Forelimb muscle (tissue), 1 donor: ENCODE measurements around the gene PRDM11. TPM values are rescaled to one million over a fixed set of nuclear protein-coding genes. Genes with fewer than 3 reads are reported as not detected.

Source experiments
- DNase-seq: peaks from one replicate; pipeline ENCODE4 v3.0.0-alpha.2; 2013; ENCODE audit warnings: low read depth
- polyA plus RNA-seq: library from polyadenylated mRNA; unstranded; fragments of 120-200 nt; gene quantifications from one replicate; pipeline ENCODE4 v1.2.1, GENCODE V29; 2013; ENCODE audit not compliant: insufficient read length

Gene PRDM11
- polyA plus RNA-seq, 1 donor = 27.1 TPM

DNA sequence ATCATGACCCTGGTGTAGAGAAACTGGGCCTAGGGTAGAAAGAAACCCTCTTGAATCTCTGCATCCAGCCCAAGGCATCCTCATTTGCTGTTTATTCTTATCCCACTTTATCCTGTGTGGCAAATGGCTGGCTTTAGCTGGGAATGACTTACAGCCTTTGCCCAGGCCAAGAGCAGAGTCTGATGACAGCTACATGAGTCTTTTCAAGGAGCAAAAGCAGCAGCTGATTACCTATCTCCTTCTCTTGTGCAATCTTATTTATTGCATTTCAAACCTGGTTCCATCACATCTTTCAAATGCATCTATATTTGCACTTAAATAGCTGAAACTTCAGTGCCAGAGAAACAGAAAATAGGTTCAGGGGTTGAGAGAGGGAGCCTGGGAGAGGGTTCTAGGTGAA lies 113.6 kb downstream of the PRDM11 start:
- DNase-seq = no peak

DNA sequence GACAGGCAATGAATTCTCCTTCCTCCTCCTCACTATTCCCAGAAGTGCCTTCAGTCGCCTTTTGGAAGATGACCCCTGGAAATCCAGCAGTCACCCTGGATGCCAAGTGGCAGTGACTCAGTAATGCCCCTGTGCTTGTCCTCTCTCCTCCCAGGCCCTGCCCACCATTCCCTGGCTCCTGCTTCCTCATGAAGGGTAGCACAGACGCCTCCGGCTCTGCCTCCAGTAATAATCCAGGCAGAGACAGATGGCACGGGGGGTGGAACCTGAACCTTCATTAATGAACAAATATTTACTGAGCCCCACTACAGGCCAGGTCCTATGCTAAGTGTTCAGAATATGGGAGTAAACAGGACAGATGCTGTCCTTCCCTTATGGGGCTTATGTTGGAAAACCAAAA lies 116.5 kb downstream of the PRDM11 start:
- DNase-seq = no peak

DNA sequence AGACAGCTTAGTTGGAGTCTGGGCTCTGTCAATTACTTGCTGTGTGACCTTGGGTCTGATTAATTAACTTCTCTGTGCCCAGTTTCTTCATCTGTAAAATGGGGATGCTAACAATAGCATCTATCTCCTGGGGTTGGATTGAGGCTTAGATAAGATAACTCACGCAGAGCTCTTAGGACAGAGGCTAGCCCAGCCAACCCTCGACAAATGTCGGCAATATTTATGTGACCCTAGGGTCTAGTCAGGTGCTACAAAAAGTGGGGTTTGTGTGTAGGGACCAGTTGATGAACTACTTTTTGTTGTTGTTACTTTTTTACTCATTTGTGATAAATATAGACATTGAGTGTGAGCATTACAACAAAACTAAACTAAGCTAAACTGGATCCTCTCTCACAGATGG lies 117.3 kb downstream of the PRDM11 start:
- no peak for DNase-seq

DNA sequence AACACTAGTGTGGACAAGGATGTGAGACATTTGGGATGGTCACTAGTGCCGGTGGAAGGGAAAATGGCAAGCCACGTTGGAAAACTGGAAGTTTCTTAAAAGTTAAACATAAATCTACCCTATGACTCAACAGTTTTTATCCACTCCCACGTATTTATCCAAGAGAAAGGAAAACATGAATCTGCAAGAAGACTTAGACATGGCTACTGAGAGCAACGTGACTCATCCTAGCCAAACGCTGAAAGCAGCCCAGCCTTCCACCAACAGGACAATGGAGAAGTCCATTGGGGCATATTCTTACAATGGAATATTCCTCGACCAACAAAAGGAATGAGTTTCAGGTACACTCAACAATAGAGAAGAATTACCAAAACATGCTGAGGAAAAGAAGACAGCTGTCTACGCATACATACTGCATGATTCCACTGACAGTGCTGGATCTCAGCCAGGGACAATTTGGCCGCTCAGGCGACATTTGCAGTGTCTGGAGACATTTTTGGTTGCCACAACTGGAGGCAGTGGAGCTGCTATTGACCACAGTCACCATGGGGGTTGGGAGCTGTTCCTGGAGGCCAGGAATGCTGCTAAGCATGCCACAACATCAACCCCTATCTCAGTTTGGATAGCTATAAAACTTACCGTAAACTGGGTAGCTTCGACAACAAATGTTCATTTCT lies 118.5 kb downstream of the PRDM11 start:
- no peak for DNase-seq

DNA sequence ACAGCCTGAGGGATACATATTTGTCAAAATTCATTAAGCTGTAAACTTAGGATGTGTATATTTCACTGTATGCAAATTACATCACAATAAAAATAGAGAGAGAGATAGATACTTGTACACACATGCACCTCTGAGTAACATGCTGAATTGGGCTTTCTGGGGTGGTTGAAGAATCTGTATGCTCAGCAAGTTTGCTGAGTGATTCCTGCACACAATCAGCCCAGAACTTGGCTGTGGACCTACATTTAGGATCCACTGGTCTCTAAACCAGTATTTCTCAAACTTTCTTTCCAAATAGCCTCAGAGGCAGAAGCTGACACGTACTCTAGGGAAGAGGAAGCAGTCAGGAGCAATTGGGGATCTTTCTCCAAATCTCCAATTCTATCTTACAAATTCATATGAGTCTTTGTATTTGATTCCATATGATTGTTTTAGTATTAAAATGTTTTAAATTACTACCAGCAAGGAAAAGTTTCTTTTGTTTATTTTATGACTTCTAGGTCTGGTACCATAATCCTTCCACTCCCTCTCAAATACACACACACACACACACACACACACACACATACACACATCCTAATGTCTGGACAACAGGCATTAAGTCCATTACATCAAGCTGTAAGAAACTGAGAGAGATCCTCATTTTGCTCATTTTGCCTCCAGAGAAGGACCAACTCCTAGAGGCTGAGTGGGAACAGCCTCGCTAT lies 119.7 kb downstream of the PRDM11 start:
- no peak for DNase-seq

DNA sequence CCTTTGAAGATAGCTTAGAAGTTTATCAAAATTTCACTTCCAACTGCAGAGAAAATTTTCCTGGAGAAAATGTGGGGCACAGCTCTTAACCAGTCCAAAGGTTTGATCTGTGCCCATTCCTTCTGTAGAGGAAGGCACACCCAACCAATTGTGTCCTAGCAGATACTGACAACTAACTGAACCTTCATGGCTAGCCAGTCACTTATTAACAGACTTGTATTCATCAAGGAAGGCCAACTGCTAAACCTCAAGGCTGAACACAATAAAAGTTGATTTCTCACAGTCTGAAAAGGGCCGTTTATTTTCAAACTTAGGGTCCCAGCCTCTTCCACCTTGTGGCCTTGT lies 120.2 kb downstream of the PRDM11 start:
- no peak for DNase-seq

DNA sequence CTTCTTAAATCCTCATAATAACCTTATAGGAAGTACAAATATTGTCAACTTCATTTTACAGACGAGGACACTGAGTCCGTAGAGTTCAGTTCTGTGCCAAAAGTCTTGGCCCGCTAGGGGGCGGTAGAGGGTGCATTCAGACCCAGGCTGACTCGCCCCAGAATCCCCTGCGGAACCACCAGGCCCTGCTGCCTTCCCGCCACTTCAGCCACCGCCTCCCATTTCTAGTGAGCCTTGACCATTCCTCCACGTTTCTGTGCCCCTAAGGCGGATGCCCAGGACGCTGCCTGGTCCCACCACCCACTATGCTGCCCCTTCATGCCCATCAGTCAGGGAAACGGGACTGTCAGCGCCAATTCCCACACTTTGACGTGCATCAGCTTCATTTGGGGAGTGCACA lies 120.6 kb downstream of the PRDM11 start:
- no peak for DNase-seq

DNA sequence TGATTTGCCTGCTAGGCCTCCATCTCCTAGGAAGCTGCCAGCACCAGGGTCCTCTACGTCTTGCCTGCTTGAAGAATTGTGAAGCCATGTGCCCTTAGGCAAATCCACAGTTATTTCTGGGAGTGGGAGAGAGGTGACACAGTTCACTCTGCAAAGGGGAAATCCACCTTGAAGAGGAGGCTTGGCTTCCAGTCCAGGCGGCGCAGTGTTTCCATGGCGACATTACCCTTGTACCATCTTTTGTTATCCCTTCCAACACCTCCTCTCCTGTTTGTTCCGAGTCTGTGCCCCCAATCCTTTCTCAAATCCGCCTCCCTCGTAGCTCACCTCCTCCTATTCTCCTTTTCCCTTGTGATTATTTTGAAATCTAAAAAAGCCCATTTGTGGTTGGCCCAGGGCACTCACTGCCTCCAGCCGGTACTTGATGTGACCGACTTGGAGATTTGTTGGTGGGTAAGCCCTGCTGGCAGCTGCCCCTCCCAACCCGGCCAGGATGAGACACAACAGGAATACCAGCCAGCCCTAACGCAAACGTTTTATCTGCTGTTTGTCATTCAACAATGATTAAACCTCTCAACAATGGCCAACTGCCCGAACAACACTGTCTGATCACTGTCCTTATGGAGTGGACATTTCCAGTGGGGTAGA lies 121.3 kb downstream of the PRDM11 start:
- no peak for DNase-seq

DNA sequence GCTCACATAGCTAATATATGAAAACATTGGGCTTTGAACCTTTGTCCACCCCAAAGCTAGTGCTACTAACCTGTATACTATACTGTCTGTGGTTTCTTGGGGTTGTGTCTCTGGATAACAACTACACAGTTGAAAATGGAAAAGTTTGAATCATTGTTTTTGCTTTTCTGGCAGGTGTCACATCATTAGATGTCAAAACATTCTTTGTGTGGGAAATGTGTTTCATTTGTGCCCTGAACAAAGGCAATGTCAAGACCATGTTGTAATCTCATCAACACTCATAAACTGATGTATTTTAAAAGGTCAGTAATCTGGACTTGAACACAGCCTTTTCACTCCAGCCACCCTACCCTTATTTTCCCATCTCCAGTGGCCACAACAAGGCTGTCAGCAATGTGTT lies 123.2 kb downstream of the PRDM11 start:
- DNase-seq = no peak

DNA sequence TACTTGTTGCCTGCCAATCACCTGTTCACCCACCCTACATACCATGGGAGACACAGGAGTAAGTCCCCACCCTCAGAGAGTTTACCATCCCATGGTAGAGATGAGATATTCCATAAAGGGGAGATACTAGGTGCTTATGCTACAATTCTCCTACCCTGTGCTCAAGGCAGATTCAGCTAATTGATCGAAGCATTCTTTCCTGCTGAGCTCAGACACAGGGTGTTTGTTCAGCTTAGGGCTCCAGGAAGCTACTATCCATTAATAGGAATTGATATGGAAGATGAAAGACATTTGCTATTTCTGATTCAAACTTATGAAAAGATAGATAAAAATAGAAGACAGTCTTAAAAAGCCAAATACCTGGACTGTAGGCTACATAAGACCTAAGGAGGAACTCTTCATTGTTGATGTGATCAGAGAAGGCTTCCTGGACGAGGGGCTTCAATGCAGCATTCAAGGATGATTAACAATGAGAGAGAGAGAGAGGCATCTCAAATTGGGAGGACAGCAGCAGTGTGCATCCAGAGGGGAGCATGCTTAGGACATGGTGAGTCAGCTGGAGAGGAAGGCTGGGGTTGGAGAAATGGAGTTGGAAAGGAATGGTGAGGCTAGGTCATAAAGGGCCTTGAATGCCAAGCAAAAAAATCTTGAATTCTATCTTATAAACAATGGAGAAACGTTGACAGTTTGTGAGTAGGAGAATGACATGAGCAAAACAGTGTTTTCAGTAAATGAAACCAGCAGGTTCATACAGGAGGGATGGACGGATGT lies 124.7 kb downstream of the PRDM11 start:
- no peak for DNase-seq

DNA sequence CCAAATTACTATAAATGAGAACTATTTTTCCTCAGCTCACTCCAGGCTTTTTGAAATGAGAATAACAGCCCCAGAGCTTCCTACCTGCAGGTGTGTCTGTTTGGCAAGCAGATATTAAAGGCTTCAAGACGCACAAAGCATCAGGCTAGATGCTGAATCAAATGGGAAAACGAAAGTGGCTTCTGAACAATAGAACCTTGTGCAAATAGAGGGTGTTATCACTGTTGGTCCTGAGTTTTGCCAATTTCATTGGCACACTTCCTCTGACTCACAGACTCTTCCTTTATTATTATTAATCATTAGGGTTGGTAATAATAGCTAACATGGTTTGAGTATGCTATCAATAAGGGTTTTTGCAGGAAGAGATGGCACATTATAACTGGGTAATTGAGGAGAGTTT lies 126.3 kb downstream of the PRDM11 start:
- no peak for DNase-seq

DNA sequence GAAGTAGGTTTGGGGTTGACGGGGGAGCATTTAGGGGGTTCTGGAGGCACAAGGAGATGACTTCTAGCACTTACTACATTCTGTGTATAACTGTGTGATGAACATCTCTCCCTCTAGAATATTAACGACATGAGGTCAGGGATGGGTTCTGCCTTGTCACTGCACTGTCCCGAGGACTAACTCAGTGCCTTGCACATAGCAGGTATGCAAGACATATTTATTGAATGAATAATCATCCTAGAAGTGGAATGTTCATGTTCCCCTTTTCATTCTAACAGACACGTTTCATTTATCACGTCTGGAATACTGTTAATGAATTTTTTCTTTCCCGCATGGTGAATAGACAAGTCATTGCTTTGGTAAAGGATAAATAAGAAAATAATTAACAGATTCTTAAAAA lies 127.1 kb downstream of the PRDM11 start:
- DNase-seq = no peak

DNA sequence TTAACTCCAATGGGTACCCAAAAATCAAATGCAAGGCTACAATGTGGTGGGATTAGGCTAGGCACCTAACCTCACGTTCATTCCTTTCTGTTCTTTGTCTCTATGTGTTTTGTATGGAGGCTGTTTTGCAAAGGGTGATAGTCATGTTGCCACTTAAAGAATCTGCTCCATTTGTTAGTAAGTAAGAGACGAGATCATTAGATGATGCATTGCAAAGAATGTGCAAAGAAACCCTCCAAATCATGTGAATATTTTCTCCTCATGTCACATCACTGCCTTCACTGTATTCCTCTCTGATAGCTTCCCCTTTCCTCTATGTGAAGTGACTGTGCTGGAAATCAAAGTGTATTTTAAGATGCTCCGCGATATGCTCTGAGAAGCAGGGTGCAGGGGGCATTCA lies 127.8 kb downstream of the PRDM11 start:
- DNase-seq = no peak

DNA sequence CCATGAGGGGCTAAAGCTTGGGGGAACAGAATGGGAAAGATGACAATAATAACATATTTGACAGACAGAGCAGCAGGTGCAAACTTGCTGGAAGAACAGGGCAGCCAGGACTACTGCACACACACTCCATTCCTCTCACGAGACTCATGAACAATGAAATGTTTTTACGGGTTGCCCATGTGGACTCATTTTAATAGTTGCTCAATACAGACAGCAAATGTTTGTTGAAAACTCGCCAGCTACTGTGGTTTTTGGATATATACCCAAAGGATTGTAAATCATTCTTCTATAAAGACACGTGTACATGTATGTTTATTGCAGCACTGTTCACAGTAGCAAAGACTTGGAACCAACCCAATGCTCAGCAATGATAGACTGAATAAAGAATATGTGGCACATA lies 129.4 kb downstream of the PRDM11 start:
- DNase-seq = no peak

DNA sequence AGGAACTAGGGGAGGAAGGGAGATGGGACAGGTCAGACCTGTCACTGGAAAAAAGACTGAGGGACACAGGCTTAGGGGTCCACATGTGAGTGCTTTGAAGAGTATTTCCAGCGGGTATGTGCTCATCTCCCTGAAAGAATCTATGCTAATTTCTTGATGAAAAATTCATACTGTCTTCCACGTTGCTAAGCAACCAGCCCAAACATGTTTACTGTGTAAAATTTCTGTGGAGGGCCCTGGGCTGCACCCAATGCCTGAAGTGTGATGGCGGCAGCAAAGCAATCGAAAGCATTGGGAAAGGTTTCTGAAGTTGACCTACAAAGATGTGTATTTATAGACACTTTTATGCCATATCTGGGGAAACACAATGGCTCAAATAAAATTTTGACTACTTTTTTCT lies 132.3 kb downstream of the PRDM11 start:
- DNase-seq = no peak

DNA sequence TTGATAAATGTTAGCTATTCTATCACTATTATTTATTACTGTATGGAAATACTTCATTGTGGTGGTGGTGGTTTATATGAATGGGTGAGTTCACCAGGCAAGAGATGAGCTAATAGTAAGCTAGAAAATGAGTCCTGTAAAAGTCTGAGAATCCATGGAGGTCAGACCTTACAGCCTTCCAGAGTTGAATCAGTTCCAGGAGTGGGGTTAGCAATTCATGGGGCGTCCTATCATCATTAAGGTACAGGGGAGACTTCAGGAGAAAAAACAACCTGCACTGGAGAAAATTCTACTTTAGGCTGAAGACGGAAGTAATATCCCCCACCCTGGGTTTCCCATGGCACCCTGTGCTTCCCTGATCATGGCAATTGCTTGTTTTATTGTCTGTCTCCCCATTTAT lies 133.2 kb downstream of the PRDM11 start:
- DNase-seq = no peak

DNA sequence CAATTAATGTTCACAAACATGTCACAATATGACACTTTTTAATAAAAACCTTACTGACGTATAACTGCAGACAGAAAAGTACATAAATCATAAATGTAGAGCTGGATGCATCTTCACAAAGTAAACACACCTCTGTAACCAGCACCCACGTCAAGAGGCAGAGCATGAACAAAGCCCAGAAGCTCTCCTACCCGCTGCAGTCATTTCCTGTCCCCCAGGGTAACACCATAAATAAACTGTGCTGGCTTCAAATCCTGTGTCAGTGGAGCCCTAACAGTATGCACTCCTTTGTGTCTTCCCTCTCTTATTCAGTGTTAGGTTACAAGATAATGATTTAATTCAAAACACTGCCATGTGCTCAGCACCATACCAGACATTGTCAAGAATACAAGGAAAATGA lies 134.0 kb downstream of the PRDM11 start:
- DNase-seq = no peak

DNA sequence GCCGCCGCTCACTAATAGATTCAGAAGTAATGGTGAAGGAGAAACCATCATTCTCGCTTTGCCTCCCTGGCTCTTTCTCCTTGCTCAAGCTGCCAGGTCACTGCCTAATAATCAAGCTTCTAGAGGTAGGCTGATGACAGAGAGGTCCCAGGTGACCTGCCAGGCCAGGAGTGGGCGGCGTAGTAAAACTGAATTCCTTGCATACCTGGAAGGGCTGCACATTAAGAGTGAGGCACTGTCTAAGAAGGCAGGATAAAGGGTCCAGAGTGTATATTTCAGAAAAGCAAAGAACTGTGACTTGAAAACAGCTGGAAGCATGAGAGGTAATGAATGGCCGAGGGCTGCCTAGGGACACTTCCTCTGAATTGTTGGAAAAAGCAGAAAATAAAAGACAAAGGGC lies 135.6 kb downstream of the PRDM11 start:
- DNase-seq = no peak
